SK-N-MC (cell line): ENCODE measurements around the gene LEFTY1.

Experiments used
- FOXP2 ChIP-seq: optimal IDR thresholded peaks from 2 replicates; pipeline ENCODE3; 2011; ENCODE audit warnings: mild to moderate bottlenecking, moderate library complexity; ENCODE audit not compliant: insufficient read depth; ENCODE audit errors: extremely low read length, control extremely low read depth
- POLR2AphosphoS5 ChIP-seq: IDR thresholded peaks from 2 replicates; pipeline ENCODE4 v1.6.1; 2012; ENCODE audit warnings: mild to moderate bottlenecking, low read depth, low read length, borderline replicate concordance

- no peak for TF ChIP-seq POLR2AphosphoS5
- TF ChIP-seq FOXP2, result no peak
These were observed 11.4 kb downstream of the LEFTY1 start for GRCh38 chr1:225877580-225877979.
